PC-9 (cell line): ENCODE measurements around the gene PAF1.

Experiments
- CTCF ChIP-seq: fragments of 200-600 bp; sonication (generic); conservative IDR thresholded peaks from 2 replicates; pipeline ENCODE4 v1.6.1; 2017; ENCODE audit warnings: mixed run types, antibody characterized with exemption, mild to moderate bottlenecking, moderate library complexity
- EZH2 ChIP-seq: fragments of 200-600 bp; sonication (generic); IDR thresholded peaks from 2 replicates; pipeline ENCODE4 v1.8.0; 2017; ENCODE audit warnings: antibody characterized with exemption, low read depth

GRCh38 chr19:39397360-39398296, 6.7 kb upstream of the PAF1 start:
- TF ChIP-seq CTCF (peak; percentile 93), EZH2 (no peak)
